ENCODE results near the gene ENTPD5.

ENTPD5 gene

DNA sequence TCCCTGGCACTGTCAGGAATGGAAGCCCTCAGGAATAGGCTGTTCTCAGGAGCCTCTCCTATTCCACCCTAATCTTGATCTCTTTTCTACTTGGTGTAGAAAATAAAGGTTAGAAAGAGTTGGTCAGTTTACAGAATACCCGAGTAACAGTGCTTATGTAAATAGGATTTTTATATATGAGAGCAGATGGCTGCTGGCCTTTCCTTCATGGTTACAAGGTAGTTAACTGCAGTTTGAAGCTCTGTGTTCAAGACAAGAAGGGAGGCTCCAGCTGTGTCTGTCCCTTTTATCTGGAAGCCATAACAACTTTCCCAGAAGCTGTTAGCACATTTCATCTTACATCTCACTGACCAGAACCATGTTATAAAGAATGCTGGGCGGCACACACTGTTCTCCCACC lies 23.2 kb upstream of the ENTPD5 start:
- Histone ChIP-seq H3K9me3 (ENCODE audit: low read depth, low read length) (no peaks in the 10 kb centered on the region), H3K4me3 (no peak overlapping the region), H3K27ac (no peak overlapping the region), H3K9ac (ENCODE audit: insufficient read length) (no peak overlapping the region), H3K36me3 (ENCODE audit: insufficient read depth, low read length) (no peaks in the 10 kb centered on the region)
- no peak for DNase-seq (ENCODE audit: low read depth, low spot score)
- TF ChIP-seq FOXP2 (optimal IDR thresholded peaks at IDR 0.05; ENCODE audit: control extremely low read depth, extremely low read length, insufficient read depth) (no peak), EZH2 (IDR thresholded peaks at IDR 0.05) (no peak), POLR2AphosphoS5 (IDR thresholded peaks at IDR 0.05; ENCODE audit: borderline replicate concordance, low read depth, low read length) (no peak)

DNA sequence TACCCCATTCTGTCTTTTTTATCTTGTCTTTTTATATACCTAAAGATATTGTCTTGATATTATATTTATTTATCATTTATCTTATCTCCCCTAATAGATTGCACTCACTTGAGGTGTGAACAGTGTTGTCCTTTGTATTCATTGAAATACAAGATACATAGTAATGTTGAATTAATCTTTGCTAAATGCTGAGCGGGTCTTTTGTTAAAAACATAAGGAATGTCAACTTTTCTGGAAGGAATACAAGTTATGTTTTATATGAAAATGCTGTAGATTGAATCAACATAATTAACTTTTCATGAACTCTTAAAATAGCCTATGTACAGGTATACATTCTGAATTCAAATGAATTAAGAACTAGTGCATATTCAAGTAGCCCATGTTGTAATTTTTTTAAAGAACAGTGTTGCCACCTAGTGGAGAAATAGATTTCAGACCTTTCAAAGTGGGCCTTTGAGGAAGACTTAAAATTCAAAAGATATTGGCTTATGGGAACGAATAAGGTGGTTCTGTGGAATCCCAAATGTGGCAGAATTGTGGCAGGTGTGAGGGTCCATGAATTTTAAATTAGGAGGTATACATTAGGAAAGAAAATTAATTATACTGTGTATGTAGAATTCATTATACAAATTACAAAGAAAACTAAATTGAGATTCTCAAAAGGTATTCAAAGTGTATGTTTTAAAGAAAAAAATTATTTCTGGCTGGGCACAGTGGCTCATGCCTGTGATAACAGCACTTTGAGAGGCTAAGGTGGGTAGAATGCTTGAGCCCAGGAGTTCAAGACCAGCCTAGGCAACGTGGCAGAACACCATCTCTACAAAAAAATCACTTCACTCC lies 19.2 kb upstream of the ENTPD5 start:
- Histone ChIP-seq H3K27ac (no peak overlapping the region), H3K9me3 (ENCODE audit: low read depth, low read length) (no peaks in the 10 kb centered on the region), H3K9ac (ENCODE audit: insufficient read length) (no peak overlapping the region), H3K36me3 (ENCODE audit: insufficient read depth, low read length) (no peaks in the 10 kb centered on the region), H3K4me3 (no peak overlapping the region)
- TF ChIP-seq POLR2AphosphoS5 (IDR thresholded peaks at IDR 0.05; ENCODE audit: borderline replicate concordance, low read depth, low read length): no peak
- TF ChIP-seq EZH2 (IDR thresholded peaks at IDR 0.05): no peak
- no peak for TF ChIP-seq FOXP2 (optimal IDR thresholded peaks at IDR 0.05; ENCODE audit: control extremely low read depth, extremely low read length, insufficient read depth)
- peak; percentile 60 for DNase-seq (ENCODE audit: low read depth, low spot score)

DNA sequence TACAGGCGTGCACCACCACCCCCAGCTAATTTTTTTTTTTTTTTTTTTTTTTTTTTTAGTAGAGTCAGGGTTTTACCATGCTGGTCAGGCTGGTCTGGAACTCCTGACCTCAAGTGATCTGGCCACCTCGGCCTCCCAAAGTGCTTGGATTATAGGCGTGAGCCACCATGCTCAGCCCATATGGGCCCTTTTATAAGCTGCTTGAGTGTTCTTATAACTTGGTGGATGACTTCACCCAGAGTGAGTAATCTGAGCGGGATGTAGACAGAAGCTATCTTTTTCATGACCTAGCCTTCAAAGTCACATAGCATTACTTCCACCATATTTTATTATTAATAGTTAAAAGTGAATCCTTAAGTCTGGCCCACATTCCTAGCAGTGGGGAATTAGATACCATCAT lies 16.5 kb upstream of the ENTPD5 start:
- Histone ChIP-seq H3K36me3 (ENCODE audit: insufficient read depth, low read length) (no peaks in the 10 kb centered on the region), H3K27ac (no peak overlapping the region), H3K9me3 (ENCODE audit: low read depth, low read length) (no peaks in the 10 kb centered on the region), H3K9ac (ENCODE audit: insufficient read length) (no peak overlapping the region), H3K4me3 (no peak overlapping the region)
- TF ChIP-seq FOXP2 (optimal IDR thresholded peaks at IDR 0.05; ENCODE audit: control extremely low read depth, extremely low read length, insufficient read depth) (no peak), EZH2 (IDR thresholded peaks at IDR 0.05) (no peak), POLR2AphosphoS5 (IDR thresholded peaks at IDR 0.05; ENCODE audit: borderline replicate concordance, low read depth, low read length) (no peak)
- DNase-seq (ENCODE audit: low read depth, low spot score): no peak

DNA sequence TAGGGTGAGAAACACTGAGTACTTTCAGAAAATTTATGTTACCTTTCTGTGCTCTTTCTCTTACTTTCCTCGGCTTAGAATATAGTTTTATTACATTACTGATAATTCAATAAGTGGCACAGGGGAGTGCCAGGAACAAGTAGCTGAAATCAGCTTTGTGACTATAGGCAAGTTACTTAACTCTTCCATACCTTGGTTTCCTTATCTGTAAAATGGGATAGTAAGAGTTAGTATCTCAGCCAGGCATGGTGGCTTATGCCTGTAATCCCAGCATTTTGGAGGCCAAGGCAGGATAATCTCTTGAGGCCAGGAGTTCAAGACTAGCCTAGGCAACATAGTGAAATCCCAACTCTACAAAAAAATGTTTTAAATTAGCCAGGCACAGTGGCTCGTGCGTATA lies 15.5 kb upstream of the ENTPD5 start:
- no peak for DNase-seq (ENCODE audit: low read depth, low spot score)
- no peak for TF ChIP-seq POLR2AphosphoS5 (IDR thresholded peaks at IDR 0.05; ENCODE audit: borderline replicate concordance, low read depth, low read length)
- TF ChIP-seq EZH2 (IDR thresholded peaks at IDR 0.05): no peak
- no peak for TF ChIP-seq FOXP2 (optimal IDR thresholded peaks at IDR 0.05; ENCODE audit: control extremely low read depth, extremely low read length, insufficient read depth)

DNA sequence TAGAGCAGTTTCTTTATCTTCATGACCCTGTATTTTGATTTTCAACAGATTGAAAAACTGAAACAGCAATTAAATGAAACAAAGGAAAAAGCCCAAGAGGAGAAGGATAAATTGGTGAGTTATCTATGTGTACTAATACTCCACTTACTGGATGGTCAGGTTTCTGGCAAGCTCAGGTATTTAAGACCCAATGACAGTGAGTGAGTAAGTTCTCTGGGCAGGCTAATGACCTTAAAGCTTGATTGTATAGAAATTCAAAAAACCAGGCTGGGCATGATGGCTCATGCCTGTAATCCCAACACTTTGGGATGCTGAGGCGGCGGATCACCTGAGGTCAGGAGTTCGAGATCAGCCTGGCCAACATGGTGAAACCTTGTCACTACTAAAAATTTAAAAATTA lies 10.0 kb upstream of the ENTPD5 start:
- Histone ChIP-seq H3K36me3 (ENCODE audit: insufficient read depth, low read length) (no peaks in the 10 kb centered on the region), H3K9ac (ENCODE audit: insufficient read length) (no peak overlapping the region), H3K27ac (no peak overlapping the region), H3K9me3 (ENCODE audit: low read depth, low read length) (no peaks in the 10 kb centered on the region), H3K4me3 (no peak overlapping the region)
- TF ChIP-seq EZH2 (IDR thresholded peaks at IDR 0.05) (no peak), POLR2AphosphoS5 (IDR thresholded peaks at IDR 0.05; ENCODE audit: borderline replicate concordance, low read depth, low read length) (no peak), FOXP2 (optimal IDR thresholded peaks at IDR 0.05; ENCODE audit: control extremely low read depth, extremely low read length, insufficient read depth) (no peak)
- DNase-seq (ENCODE audit: low read depth, low spot score): no peak

More for the DNA sequence above, 15.5 kb upstream of the ENTPD5 start:
- H3K4me3 ChIP-seq: no peak overlapping the region
- no peaks in the 10 kb centered on the region for H3K9me3 ChIP-seq (ENCODE audit: low read depth, low read length)
- H3K9ac ChIP-seq (ENCODE audit: insufficient read length): no peak overlapping the region
- H3K36me3 ChIP-seq (ENCODE audit: insufficient read depth, low read length): no peaks in the 10 kb centered on the region
- no peak overlapping the region for H3K27ac ChIP-seq

DNA sequence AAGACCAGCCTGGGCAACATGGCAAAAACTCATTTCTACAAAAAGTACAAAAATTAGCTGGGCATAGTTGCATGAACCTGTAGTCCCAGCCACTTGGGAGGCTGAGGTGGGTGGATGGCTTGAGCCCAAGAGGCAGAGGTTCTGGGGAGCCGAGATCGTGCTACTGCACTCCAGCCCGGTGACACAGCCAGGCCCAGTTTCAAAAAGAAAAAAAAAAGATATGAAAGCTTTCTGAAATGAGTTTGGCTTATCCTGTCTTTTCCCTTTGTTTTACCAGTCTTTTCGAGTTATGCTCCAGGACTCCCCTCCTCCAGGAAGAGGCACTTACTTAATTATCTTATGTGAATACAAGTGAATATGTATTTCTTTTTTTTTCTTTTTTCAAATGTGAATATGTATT lies 3.3 kb upstream of the ENTPD5 start:
- Histone ChIP-seq H3K4me3 (no peak overlapping the region), H3K9me3 (ENCODE audit: low read depth, low read length) (no peaks in the 10 kb centered on the region), H3K36me3 (ENCODE audit: insufficient read depth, low read length) (no peaks in the 10 kb centered on the region), H3K27ac (no peak overlapping the region), H3K9ac (ENCODE audit: insufficient read length) (no peak overlapping the region)
- TF ChIP-seq FOXP2 (optimal IDR thresholded peaks at IDR 0.05; ENCODE audit: control extremely low read depth, extremely low read length, insufficient read depth) (no peak), POLR2AphosphoS5 (IDR thresholded peaks at IDR 0.05; ENCODE audit: borderline replicate concordance, low read depth, low read length) (no peak), EZH2 (IDR thresholded peaks at IDR 0.05) (no peak)
- no peak for DNase-seq (ENCODE audit: low read depth, low spot score)

DNA sequence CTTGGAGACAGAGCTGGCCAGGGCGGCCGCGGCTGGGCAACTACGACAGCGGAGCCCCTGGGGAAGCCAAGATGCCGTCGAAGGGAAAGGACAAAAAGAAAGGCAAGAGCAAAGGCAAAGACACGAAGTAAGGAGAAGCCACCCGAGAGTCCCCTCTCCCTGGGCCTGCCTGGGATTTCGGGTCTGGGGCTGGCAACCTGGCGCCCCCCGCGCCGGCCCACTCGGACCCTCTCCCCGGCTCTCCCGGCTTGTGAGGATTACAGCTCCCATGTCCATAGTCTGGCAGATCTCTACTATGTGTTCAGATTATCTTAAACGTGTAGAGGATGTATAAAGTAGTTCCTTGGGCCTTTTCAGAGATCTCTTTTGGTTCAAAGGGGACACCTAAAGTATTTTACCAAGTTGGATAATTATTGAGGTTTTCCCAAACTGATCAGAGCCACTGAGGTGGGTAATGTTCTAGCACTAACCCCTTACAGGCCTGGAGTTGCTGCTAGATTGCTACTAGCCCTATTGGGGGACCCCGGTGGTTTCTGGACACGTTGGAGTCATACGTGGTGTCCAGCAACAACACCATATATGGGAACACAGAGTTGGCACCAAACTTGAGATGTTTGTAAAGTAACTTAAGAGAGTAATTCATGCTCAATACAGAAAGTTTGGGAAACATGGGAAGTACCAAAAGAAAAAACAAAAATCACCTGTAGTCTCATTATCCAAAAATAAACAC lies 485 bp upstream of the ENTPD5 start:
- H3K27ac ChIP-seq: no peak overlapping the region
- DNase-seq (ENCODE audit: low read depth, low spot score): no peak
- H3K9ac ChIP-seq (ENCODE audit: insufficient read length): peak overlapping the region; percentile 69
- TF ChIP-seq POLR2AphosphoS5 (IDR thresholded peaks at IDR 0.05; ENCODE audit: borderline replicate concordance, low read depth, low read length): no peak
- no peak for TF ChIP-seq EZH2 (IDR thresholded peaks at IDR 0.05)
- H3K4me3 ChIP-seq: peak overlapping the region; percentile 81
- H3K36me3 ChIP-seq (ENCODE audit: insufficient read depth, low read length): no peaks in the 10 kb centered on the region
- H3K9me3 ChIP-seq (ENCODE audit: low read depth, low read length): no peaks in the 10 kb centered on the region

DNA sequence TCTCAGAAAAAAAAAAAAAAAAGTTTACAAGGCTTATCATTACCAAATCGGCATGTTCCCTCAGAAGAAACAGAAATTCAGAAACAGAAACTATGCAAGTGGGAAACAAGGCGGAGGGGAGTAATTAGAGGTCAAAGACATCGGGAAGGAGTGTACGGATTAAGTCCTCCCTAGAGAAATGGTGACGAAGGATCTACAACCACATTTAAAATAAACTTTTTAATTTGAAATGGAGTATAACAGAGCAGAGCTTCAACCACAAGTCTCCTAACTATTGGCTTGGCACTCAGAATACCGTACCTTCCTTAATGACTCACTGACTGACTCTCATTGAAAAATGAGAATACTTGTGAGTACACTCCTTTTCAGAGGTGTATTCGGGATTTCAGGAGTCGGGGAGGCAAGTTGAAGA lies 908 bp downstream of the ENTPD5 start:
- Histone ChIP-seq H3K4me3 (peak overlapping the region; percentile 81), H3K36me3 (ENCODE audit: insufficient read depth, low read length) (no peaks in the 10 kb centered on the region), H3K9ac (ENCODE audit: insufficient read length) (peak overlapping the region; percentile 77), H3K27ac (no peak overlapping the region), H3K9me3 (ENCODE audit: low read depth, low read length) (no peaks in the 10 kb centered on the region)
- peak; percentile 1 for DNase-seq (ENCODE audit: low read depth, low spot score)
- no peak for TF ChIP-seq POLR2AphosphoS5 (IDR thresholded peaks at IDR 0.05; ENCODE audit: borderline replicate concordance, low read depth, low read length)
- TF ChIP-seq FOXP2 (optimal IDR thresholded peaks at IDR 0.05; ENCODE audit: control extremely low read depth, extremely low read length, insufficient read depth): no peak
- TF ChIP-seq EZH2 (IDR thresholded peaks at IDR 0.05): no peak
